Forelimb muscle (tissue), 1 donor: ENCODE results near the gene GLI1. TPM values are rescaled to one million over a fixed set of nuclear protein-coding genes. Genes with fewer than 3 reads are reported as not detected.

Source experiments
- DNase-seq: peaks from one replicate; pipeline ENCODE4 v3.0.0-alpha.2; 2013; ENCODE audit warnings: low read depth
- polyA plus RNA-seq: library from polyadenylated mRNA; unstranded; fragments of 120-200 nt; gene quantifications from one replicate; pipeline ENCODE4 v1.2.1, GENCODE V29; 2013; ENCODE audit not compliant: insufficient read length

The GLI1 gene
- polyA plus RNA-seq, 1 donor: 11.2 TPM

DNA sequence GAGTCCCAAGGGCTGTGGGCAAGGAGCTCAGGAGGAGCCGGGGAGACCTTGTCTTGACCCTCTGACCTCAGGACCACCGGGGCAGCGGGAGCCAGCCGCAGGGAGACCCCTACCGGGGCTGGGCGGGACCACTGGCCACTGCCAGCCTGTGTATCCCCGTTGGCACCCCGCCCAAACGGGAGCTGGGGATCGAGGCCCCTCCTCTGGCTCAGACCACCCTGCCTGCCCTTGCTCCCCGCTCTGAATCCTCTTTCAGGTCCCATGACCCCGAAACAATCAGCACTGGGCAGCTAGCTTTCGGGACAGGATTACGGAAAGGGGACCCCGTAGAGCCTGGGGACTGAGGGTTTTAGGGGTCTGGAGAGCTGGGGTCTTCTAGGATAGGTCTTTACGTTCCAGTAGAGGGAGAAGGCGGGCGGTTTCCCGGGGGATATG, 1.3 kb downstream of the GLI1 start:
- DNase-seq: no peak

DNA sequence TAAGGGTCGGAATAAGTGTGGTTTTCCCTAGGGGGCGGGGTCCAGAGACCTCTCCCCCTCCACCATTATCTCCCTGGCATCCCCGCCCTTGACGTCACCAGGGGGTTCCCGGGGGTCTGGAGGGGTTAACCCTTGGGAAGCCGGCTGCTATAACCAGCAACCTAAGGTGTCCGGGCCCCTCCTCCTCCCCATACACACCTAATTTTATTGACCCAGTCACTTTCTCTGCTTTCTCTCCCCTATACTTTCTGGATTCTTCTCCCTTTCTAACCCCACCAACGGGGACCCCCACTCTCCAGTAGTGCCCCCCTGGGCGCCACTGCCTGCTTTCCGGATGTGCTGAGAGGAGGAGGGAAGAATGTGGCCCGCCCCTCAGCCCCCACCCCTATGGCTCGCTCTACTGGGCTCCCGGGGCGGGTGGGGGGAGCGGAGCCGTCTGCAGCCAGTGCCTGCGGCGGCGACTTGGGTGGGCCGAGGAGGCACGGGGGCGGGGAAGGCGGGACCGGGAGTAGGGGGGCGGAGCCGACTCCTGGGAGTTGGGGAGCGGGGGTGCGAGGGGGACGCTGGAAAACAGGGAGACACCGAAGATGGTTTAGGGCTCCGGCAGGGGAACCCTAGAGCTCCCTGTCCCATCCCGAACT, 1.8 kb downstream of the GLI1 start:
- DNase-seq: no peak

DNA sequence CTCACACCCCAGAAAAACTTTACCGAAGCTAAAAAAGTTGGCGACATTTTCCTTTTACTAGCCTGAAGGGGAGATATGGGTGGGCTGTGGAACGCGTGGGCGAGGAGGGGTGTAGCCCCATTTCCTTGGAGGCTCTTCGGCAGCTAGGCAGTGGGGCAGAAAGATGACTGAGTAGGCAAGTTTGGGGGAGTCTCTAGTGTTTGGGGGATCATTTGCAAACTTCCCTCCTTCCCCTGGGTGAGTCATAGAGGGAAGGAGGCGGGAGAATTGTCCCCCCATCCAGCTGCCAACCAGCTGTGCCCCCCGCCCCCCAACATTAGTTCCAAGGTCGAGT, 2.3 kb downstream of the GLI1 start:
- DNase-seq: no peak

DNA sequence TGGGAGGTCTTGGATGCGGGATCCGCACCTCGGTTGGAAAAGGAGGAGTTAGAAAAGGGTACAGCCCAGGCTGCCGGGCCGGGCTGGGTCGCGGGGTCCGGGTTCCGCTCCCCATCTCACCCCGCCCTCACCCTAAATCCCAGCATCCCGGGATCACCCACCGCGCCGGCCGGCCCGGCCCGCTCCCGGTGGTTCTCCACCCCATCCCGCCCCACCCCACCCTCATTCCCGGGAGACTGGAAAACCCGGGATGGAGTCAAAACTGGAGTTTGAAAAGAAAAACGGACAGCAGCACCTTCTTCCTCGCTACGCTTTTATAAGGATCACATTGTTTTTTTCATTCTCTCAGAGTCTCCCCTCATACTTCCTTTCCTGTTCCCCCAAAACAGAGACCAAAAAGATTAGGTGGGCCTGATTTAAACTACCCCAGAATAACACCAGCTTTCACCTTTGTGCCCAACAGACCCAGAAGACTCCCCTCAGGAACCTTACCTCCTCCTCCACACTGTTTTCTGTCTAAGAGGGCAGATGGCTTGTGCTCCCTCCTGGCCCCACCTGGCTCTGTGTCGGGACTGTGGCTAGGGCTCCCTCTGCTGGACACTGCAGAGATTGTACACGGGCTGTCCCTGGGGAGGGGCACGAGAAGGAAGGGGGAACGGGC, 2.8 kb downstream of the GLI1 start:
- no peak for DNase-seq

DNA sequence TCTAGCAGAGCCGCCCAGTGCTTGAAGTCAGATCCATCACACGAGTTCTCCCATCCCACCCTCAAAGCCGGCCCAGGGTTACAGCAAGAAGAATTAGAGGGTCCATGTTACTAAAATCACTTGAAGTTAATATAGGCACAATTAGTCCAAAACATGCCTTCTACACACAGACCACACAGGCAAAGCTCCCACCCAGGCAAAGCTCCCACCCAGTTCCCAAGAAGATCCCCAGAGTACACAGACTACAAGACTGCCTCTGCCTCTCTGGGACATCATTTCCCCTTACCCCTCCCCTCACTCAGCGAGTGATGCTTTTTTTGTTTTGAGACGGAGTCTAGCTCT, 3.3 kb downstream of the GLI1 start:
- DNase-seq: no peak

DNA sequence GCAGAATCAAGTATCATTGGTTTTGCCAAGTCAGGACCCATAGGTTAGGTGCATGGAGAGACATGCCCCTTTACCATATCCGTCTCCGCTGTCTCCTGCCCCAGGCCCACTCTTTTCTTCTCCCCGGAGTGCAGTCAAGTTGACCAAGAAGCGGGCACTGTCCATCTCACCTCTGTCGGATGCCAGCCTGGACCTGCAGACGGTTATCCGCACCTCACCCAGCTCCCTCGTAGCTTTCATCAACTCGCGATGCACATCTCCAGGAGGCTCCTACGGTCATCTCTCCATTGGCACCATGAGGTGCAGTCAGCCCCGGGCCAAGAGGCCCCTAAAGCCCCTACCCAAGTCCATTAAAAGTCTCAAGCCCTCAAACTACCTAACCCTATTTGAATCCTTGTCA, 5.0 kb downstream of the GLI1 start:
- no peak for DNase-seq

DNA sequence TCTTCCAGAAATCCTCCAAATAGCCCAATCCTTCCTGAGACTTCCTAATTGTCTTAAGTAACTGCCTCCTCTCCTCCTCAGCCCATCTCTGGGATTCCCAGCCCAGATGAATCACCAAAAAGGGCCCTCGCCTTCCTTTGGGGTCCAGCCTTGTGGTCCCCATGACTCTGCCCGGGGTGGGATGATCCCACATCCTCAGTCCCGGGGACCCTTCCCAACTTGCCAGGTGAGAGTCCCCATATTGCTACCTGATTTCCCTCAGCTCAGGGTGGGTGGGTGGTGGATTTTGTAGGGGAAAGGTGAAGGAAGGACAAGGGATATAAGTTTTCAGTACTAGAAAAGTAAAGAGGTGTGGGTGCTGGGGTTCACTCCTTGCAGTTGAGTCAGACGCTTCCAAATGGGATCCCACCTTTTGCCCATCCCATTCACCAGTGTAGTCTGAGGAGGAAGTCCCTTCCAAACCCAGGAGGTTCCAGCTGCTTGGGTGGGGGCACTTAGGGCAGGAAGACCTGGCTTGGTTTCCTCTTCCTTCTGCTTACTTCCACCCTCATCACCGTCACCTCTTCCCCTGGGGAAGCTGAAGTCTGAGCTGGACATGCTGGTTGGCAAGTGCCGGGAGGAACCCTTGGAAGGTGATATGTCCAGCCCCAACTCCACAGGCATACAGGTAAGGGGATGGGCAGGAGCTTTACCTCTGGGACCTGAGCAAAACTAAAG, 5.6 kb downstream of the GLI1 start:
- no peak for DNase-seq

DNA sequence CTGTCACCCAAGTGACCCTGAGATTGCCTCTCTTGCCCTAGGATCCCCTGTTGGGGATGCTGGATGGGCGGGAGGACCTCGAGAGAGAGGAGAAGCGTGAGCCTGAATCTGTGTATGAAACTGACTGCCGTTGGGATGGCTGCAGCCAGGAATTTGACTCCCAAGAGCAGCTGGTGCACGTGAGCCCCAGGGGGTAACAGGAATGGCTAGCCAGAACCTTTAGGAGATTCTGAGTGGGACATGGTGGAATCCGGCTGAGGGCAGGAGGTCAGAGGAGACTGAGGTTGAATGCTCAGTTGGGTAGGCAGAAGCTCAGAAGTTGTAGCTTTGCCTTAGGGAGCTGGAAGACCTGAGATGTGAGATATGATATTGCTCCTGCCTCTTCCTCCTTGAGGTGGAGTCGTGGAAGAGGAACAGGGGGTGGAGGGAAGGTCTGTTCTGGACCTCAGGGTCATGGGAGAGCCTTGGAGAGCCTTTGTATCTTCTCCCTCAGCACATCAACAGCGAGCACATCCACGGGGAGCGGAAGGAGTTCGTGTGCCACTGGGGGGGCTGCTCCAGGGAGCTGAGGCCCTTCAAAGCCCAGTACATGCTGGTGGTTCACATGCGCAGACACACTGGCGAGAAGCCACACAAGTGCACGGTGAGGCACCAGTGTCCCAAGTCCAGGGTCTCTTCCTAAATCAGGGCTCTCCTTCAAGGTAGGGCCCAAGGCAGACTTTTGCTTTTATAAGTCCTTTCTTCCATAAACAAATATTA, 6.3 kb downstream of the GLI1 start:
- no peak for DNase-seq

DNA sequence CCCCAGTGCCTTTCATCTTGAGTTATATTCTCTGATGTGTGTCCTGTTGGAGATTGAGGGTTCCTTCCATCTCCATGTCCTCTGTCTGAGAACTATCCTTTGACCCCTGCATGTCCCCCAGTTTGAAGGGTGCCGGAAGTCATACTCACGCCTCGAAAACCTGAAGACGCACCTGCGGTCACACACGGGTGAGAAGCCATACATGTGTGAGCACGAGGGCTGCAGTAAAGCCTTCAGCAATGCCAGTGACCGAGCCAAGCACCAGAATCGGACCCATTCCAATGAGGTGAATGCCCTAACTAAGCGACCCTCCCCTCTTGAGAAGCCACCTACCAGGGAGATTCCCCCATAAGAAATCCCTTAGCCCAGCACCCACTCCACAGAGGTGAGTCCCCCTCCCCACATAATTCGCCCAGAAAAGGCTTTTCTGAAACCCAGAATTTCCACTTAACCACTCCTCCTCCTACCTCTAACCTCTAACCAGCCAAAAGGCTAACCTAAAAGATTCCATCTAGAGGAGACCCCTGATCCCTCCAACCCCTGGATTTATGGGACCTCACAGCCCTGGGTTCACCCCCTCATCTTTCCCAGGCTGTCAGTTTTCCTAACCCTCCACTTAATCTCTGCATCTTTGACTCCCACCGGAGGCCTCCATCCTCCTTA, 7.8 kb downstream of the GLI1 start:
- no peak for DNase-seq

DNA sequence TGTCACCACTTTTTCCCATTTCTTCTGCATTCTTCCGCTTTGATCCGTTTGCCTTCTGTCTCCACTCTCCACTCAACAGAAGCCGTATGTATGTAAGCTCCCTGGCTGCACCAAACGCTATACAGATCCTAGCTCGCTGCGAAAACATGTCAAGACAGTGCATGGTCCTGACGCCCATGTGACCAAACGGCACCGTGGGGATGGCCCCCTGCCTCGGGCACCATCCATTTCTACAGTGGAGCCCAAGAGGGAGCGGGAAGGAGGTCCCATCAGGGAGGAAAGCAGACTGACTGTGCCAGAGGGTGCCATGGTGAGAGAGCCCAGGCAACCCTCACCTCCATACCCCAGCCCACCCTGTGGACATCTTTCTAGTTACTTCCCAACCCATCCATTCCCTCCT, 8.3 kb downstream of the GLI1 start:
- DNase-seq: no peak

DNA sequence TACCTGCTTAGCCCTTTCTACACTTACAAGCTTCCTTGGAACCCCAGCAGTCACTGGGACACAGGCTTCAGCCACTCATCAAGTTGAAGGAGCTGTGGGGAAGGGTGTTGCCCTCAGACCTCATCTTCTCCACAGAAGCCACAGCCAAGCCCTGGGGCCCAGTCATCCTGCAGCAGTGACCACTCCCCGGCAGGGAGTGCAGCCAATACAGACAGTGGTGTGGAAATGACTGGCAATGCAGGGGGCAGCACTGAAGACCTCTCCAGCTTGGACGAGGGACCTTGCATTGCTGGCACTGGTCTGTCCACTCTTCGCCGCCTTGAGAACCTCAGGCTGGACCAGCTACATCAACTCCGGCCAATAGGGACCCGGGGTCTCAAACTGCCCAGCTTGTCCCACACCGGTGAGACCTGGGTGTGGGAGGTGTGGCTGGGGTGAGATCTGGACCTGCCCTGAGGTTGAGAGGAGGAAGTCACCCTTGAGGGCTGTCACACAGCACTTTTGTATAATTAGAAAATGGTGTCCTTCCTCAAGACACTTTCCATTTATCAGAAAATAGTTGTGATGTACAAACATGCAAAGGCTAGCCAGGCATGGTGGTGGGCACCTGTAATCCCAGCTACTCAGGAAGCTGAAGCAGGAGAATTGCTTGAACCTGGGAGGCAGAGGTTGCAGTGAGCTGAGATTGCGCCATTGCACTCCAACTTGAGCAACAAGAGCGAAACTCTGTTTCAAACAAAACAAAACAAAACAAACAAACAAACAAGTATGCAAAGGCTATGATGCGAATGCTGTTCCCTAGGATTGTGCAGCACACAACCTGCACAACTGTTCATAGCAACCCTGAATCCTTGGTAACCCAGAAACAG, 9.9 kb downstream of the GLI1 start:
- DNase-seq: no peak

DNA sequence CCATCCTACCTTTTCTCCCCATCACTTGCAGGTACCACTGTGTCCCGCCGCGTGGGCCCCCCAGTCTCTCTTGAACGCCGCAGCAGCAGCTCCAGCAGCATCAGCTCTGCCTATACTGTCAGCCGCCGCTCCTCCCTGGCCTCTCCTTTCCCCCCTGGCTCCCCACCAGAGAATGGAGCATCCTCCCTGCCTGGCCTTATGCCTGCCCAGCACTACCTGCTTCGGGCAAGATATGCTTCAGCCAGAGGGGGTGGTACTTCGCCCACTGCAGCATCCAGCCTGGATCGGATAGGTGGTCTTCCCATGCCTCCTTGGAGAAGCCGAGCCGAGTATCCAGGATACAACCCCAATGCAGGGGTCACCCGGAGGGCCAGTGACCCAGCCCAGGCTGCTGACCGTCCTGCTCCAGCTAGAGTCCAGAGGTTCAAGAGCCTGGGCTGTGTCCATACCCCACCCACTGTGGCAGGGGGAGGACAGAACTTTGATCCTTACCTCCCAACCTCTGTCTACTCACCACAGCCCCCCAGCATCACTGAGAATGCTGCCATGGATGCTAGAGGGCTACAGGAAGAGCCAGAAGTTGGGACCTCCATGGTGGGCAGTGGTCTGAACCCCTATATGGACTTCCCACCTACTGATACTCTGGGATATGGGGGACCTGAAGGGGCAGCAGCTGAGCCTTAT, 10.8 kb downstream of the GLI1 start:
- DNase-seq: no peak

DNA sequence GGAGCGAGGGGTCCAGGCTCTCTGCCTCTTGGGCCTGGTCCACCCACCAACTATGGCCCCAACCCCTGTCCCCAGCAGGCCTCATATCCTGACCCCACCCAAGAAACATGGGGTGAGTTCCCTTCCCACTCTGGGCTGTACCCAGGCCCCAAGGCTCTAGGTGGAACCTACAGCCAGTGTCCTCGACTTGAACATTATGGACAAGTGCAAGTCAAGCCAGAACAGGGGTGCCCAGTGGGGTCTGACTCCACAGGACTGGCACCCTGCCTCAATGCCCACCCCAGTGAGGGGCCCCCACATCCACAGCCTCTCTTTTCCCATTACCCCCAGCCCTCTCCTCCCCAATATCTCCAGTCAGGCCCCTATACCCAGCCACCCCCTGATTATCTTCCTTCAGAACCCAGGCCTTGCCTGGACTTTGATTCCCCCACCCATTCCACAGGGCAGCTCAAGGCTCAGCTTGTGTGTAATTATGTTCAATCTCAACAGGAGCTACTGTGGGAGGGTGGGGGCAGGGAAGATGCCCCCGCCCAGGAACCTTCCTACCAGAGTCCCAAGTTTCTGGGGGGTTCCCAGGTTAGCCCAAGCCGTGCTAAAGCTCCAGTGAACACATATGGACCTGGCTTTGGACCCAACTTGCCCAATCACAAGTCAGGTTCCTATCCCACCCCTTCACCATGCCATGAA, 11.5 kb downstream of the GLI1 start:
- DNase-seq: no peak

DNA sequence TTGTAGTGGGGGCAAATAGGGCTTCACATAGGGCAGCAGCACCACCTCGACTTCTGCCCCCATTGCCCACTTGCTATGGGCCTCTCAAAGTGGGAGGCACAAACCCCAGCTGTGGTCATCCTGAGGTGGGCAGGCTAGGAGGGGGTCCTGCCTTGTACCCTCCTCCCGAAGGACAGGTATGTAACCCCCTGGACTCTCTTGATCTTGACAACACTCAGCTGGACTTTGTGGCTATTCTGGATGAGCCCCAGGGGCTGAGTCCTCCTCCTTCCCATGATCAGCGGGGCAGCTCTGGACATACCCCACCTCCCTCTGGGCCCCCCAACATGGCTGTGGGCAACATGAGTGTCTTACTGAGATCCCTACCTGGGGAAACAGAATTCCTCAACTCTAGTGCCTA, 12.1 kb downstream of the GLI1 start:
- DNase-seq: no peak

DNA sequence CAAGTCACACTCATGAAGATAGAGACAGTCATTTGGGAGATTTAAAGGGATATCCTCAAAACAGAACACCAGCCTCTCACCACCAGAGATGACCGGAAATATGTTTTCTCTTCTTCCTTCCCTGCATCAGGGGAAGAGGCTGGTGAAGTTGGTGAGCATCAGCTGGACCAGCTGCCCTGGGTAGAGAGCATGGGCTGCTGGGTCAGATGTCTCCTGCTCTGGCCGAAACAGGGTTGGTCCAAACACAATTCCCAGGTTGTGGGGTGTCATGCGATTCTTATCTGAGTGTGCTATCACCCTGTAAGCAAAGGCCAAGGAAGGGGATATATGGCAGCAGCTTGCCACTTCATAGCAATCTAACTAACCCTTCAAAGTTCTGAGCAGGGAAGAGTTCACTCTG, 12.8 kb downstream of the GLI1 start:
- no peak for DNase-seq

DNA sequence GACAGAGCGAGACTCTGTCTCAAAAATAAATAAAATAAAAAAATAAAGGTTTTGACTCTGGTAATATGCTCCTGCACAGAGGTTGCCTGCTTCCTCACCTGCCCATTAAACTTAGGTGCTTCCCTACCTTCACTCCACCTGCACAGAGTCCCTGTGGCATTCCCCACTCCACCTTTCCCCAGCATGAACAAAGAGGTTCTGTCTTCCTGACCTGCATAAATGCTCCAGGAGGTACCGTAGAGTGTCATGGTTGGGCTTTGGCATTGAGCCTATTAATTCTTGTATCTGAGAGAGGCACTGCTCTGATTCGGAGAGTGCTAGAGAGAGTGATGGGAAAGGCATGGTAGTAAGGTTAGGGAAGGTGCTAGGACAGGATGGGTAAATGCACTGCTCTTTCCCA, 13.8 kb downstream of the GLI1 start:
- no peak for DNase-seq

DNA sequence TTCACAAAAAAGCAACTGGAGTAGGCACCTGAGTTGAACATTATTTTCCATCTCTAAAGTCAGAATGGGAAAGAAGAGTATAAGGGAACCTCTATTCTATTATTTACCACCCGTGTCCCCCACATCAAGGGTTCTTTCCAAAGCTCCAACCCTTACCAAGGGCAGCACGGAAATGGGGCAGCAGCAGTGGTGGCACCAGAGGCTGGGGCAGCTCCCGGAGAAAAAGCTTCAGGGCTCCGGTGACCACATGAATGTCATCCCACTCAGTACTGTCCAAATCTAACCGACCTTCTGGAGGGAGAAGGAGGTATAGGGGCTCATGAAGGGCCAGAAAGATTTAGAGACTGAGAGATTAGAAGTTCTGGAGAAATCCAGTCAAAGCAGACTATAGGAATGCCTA, 14.3 kb downstream of the GLI1 start:
- DNase-seq: no peak

DNA sequence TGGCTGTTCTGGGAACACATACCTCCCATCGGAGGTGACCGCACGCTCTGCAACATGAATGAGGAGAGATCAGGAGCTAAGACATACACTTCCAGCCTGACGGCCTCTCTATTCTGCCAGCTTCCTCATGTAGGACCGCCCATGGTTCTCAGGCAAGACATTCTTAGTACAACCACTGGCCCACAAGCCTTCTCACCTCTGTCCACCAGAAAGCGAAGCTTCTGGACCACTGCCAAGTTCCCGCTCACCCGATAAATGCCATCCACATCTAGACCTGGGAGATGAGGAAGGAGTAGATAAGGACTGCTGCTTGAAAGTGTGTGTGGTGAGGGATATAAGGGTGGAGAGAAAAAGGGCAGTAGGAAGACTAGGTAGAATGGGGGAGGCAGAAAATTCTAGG, 14.8 kb downstream of the GLI1 start:
- no peak for DNase-seq

DNA sequence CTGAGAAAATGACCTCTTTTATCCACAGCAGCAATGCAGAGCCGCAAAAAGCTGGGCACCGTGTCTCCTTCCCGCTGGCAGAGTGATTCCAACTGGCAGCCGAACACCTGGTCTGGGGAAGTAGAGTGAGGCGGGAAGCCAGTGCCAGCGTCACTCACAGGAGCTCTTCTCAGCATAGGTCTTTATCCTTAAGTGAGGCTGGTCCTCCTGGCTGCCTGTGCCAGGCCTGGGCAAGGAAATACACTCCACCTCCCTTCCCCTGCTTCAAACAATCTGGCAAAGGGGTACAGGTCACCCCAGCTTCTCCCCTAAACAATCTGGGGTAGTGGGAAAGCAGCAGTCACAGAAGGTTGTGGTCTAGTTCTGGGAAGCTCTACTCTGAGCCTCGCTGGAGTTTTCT, 15.3 kb downstream of the GLI1 start:
- no peak for DNase-seq
